H9 (cell line): ENCODE measurements around the gene TMEM255A. TPM values are rescaled to one million over a fixed set of nuclear protein-coding genes. Genes with fewer than 3 reads are reported as not detected.

Source experiments
- DNase-seq: peaks from one replicate; pipeline ENCODE4 v3.0.0-alpha.2; 2017
- H2AFZ ChIP-seq: one replicate; pipeline ENCODE4 v1.6.1; 2013; ENCODE audit warnings: mild to moderate bottlenecking, low read length, control low read depth, moderate library complexity
- H2AK5ac ChIP-seq: 2 replicates; pipeline ENCODE4 v1.6.1; 2013; ENCODE audit warnings: low read length, control low read depth, mixed read lengths; ENCODE audit not compliant: insufficient read length
- H2BK120ac ChIP-seq: one replicate; pipeline ENCODE4 v1.6.1; 2013; ENCODE audit warnings: low read depth, mild to moderate bottlenecking, low read length, control low read depth, inconsistent platforms; ENCODE audit not compliant: poor library complexity, severe bottlenecking
- H2BK12ac ChIP-seq: 2 replicates; pipeline ENCODE4 v1.6.1; 2013; ENCODE audit warnings: low read length, control low read depth, mixed read lengths, low read depth; ENCODE audit not compliant: insufficient read length
- H2BK15ac ChIP-seq: 2 replicates; pipeline ENCODE4 v1.6.1; 2013; ENCODE audit warnings: low read depth, low read length, control low read depth
- H2BK20ac ChIP-seq: one replicate; pipeline ENCODE4 v1.6.1; 2013; ENCODE audit warnings: low read depth, mild to moderate bottlenecking, low read length, control low read depth, inconsistent platforms; ENCODE audit not compliant: poor library complexity, severe bottlenecking
- H2BK5ac ChIP-seq: 2 replicates; pipeline ENCODE4 v1.6.1; 2013; ENCODE audit warnings: low read length, control low read depth, mixed read lengths; ENCODE audit not compliant: insufficient read length
- H3K14ac ChIP-seq: 2 replicates; pipeline ENCODE4 v1.6.1; 2013; ENCODE audit warnings: low read length, control low read depth; ENCODE audit not compliant: insufficient read depth
- H3K18ac ChIP-seq: 2 replicates; pipeline ENCODE4 v1.6.1; 2013; ENCODE audit warnings: low read depth, mild to moderate bottlenecking, mixed read lengths, low read length, control low read depth; ENCODE audit not compliant: insufficient read length
- H3K23ac ChIP-seq: 2 replicates; pipeline ENCODE4 v1.6.1; 2013; ENCODE audit warnings: low read length, control low read depth, mixed read lengths, low read depth; ENCODE audit not compliant: insufficient read length
- H3K23me2 ChIP-seq: 2 replicates; pipeline ENCODE4 v1.6.1; 2013; ENCODE audit warnings: low read depth, mild to moderate bottlenecking, mixed read lengths, low read length, control low read depth; ENCODE audit not compliant: insufficient read length, poor library complexity, severe bottlenecking
- H3K27ac ChIP-seq: 2 replicates; pipeline ENCODE4 v1.5.1; 2013; ENCODE audit warnings: low read length, control low read depth, mixed read lengths, low read depth; ENCODE audit not compliant: insufficient read length
- H3K27me3 ChIP-seq: 2 replicates; pipeline ENCODE4 v1.6.1; 2013; ENCODE audit warnings: low read length, control low read depth, inconsistent platforms; ENCODE audit not compliant: insufficient read depth
- H3K4ac ChIP-seq: 2 replicates; pipeline ENCODE4 v1.6.1; 2013; ENCODE audit warnings: low read depth, mild to moderate bottlenecking, control low read depth, inconsistent platforms, low read length, moderate library complexity
- H3K4me1 ChIP-seq: 2 replicates; pipeline ENCODE4 v1.6.1; 2013; ENCODE audit warnings: low read length, control low read depth, inconsistent platforms; ENCODE audit not compliant: insufficient read depth
- H3K4me2 ChIP-seq: 2 replicates; pipeline ENCODE4 v1.6.1; 2013; ENCODE audit warnings: low read length, control low read depth, mixed read lengths; ENCODE audit not compliant: insufficient read length, insufficient read depth
- H3K56ac ChIP-seq: 2 replicates; pipeline ENCODE4 v1.6.1; 2013; ENCODE audit warnings: low read depth, mild to moderate bottlenecking, mixed read lengths, low read length, control low read depth; ENCODE audit not compliant: insufficient read length
- H3K79me1 ChIP-seq: 2 replicates; pipeline ENCODE4 v1.6.1; 2013; ENCODE audit warnings: low read depth, mild to moderate bottlenecking, moderate library complexity, low read length, control low read depth, inconsistent platforms; ENCODE audit not compliant: insufficient read depth, poor library complexity, severe bottlenecking
- H3K79me2 ChIP-seq: 2 replicates; pipeline ENCODE4 v1.6.1; 2013; ENCODE audit warnings: low read length, control low read depth, inconsistent platforms; ENCODE audit not compliant: insufficient read depth
- H3K9ac ChIP-seq: 2 replicates; pipeline ENCODE4 v1.6.1; 2013; ENCODE audit warnings: low read length, control low read depth, mixed read lengths; ENCODE audit not compliant: insufficient read length; ENCODE audit errors: extremely low read depth
- H3K9me3 ChIP-seq: one replicate; pipeline ENCODE4 v1.6.1; 2013; ENCODE audit warnings: low read depth, low read length, inconsistent platforms; ENCODE audit not compliant: control insufficient read depth
- H3T11ph ChIP-seq: one replicate; pipeline ENCODE4 v1.6.1; 2013; ENCODE audit warnings: mild to moderate bottlenecking, low read length, control low read depth, inconsistent platforms
- H4K20me1 ChIP-seq: one replicate; pipeline ENCODE4 v1.6.1; 2013; ENCODE audit not compliant: control insufficient read depth, insufficient read length, insufficient read depth
- H4K5ac ChIP-seq: 2 replicates; pipeline ENCODE4 v1.6.1; 2013; ENCODE audit warnings: low read depth, mild to moderate bottlenecking, mixed read lengths, low read length, control low read depth; ENCODE audit not compliant: insufficient read length
- H4K8ac ChIP-seq: replicated peaks from 2 replicates; pipeline ENCODE4 v1.6.1; 2013; ENCODE audit warnings: low read length, control low read depth, mixed read lengths, low read depth; ENCODE audit not compliant: insufficient read length
- H4K91ac ChIP-seq: 2 replicates; pipeline ENCODE4 v1.6.1; 2013; ENCODE audit warnings: low read depth, mild to moderate bottlenecking, moderate library complexity, mixed read lengths, low read length, control low read depth; ENCODE audit not compliant: insufficient read length
- H3K27ac Mint-ChIP-seq, 3 experiments: 2 replicates in 2 of 3; 3 replicates in 1 of 3; pipeline ENCODE4 v1.8.0; 2020 to 2021; ENCODE audit warnings: mixed read lengths in 3 of 3, mild to moderate bottlenecking in 1 of 3, moderate library complexity in 1 of 3
- H3K27me3 Mint-ChIP-seq: 2 replicates; pipeline ENCODE4 v1.8.0; 2021; ENCODE audit warnings: low read depth, mild to moderate bottlenecking, moderate library complexity, mixed read lengths
- H3K36me3 Mint-ChIP-seq, 3 experiments: 2 replicates in 2 of 3; 3 replicates in 1 of 3; pipeline ENCODE4 v1.8.0; 2020 to 2021; ENCODE audit warnings: low read depth in 3 of 3, mixed read lengths in 3 of 3; ENCODE audit not compliant: insufficient read depth in 1 of 3
- H3K4me1 Mint-ChIP-seq, 2 experiments: 2 replicates each; pipeline ENCODE4 v1.8.0; 2020; ENCODE audit warnings: mixed read lengths in 2 of 2
- H3K4me3 Mint-ChIP-seq, 2 experiments: 2 replicates in 1 of 2; 3 replicates in 1 of 2; pipeline ENCODE4 v1.8.0; 2020 to 2021; ENCODE audit warnings: mild to moderate bottlenecking in 2 of 2, mixed read lengths in 2 of 2, moderate library complexity in 1 of 2
- H3K9me3 Mint-ChIP-seq, 2 experiments: 2 replicates in 1 of 2; 3 replicates in 1 of 2; pipeline ENCODE4 v1.8.0; 2020; ENCODE audit warnings: mild to moderate bottlenecking in 2 of 2, mixed read lengths in 2 of 2, moderate library complexity in 1 of 2
- CTCF ChIP-seq: fragments of 200-600 bp; sonication (generic); conservative IDR thresholded peaks from 3 replicates; pipeline ENCODE4 v1.8.0; 2021; ENCODE audit warnings: antibody characterized with exemption, mild to moderate bottlenecking
- WGBS: extraction: QIAGEN DNeasy Blood & Tissue Kit; methylation state at CpG from one replicate; pipeline ENCODE4 v1.1.7; 2013; ENCODE audit warnings: missing lambda C conversion rate, low lambda C conversion rate, mixed read lengths; ENCODE audit not compliant: insufficient read length; ENCODE audit errors: extremely low coverage; 5-methylcytosine and 5-hydroxymethylcytosine counted together
- total RNA-seq: library from RNA; stranded (reverse); gene quantifications from 2 replicates; pipeline ENCODE4 v1.2.1, GENCODE V29; 2021

TMEM255A gene
- total RNA-seq, 1 experiment from 2014 or later: 0.77 TPM

GRCh38 chrX:120334151-120334550 is 22.9 kb upstream of the TMEM255A start:
- H2BK12ac ChIP-seq: no peak overlapping the region
- no CpG with 5 or more reads among the region's 2 CpGs for WGBS
- H3K18ac ChIP-seq: no peak overlapping the region
- no peaks in the 10 kb centered on the region for H4K20me1 ChIP-seq
- no peaks in the 10 kb centered on the region; the same call in 1 of the 2 replicates for H3K27me3 Mint-ChIP-seq
- TF ChIP-seq CTCF: no peak
- no peak overlapping the region for H3K56ac ChIP-seq
- H3K4me1 Mint-ChIP-seq: peaks cover 16 to 17% of the 10 kb centered on the region in 2 experiments
- H3K14ac ChIP-seq: no peak overlapping the region
- DNase-seq: no peak
- no peak overlapping the region for H2BK5ac ChIP-seq
- H2BK20ac ChIP-seq: no peak overlapping the region
- no peak overlapping the region for H3K27ac Mint-ChIP-seq
- no peak overlapping the region for H4K8ac ChIP-seq
- no peaks in the 10 kb centered on the region for H3K4me1 ChIP-seq
- no peaks in the 10 kb centered on the region for H3K23me2 ChIP-seq
- H3K79me2 ChIP-seq: no peaks in the 10 kb centered on the region
- H2BK15ac ChIP-seq: no peak overlapping the region
- H3K9me3 Mint-ChIP-seq: peaks cover 80 to 86% of the 10 kb centered on the region in 2 experiments
- H4K91ac ChIP-seq: no peak overlapping the region
- H3K27ac ChIP-seq: no peak overlapping the region
- H3K36me3 Mint-ChIP-seq: peaks cover 11 to 38% (median 30%) of the 10 kb centered on the region in 3 experiments
- no peak overlapping the region for H3K4ac ChIP-seq
- H3K27me3 ChIP-seq: no peaks in the 10 kb centered on the region
- no peak overlapping the region for H3K4me2 ChIP-seq
- no peak overlapping the region for H2BK120ac ChIP-seq
- H4K5ac ChIP-seq: no peak overlapping the region
- no peak overlapping the region for H2AK5ac ChIP-seq
- no peak overlapping the region for H2AFZ ChIP-seq
- no peak overlapping the region for H3K9ac ChIP-seq
- H3K4me3 Mint-ChIP-seq: no peak overlapping the region
- H3K9me3 ChIP-seq: peaks cover 30% of the 10 kb centered on the region
- no peaks in the 10 kb centered on the region for H3K79me1 ChIP-seq
- no peak overlapping the region for H3K23ac ChIP-seq
- no peak overlapping the region for H3T11ph ChIP-seq
